Measurements from ENCODE around the gene NUMBL.

Gene NUMBL

GRCh38 chr19:40716031-40716481 lies 25.6 kb upstream of the NUMBL start:
- DNase-seq (ENCODE audit: low spot score), result no peak

GRCh38 chr19:40714441-40715299 lies 24.2 kb upstream of the NUMBL start:
- peak; percentile 96 for DNase-seq (ENCODE audit: low spot score)

GRCh38 chr19:40713939-40714338 lies 23.5 kb upstream of the NUMBL start:
- no peak for DNase-seq (ENCODE audit: low spot score)

- no peak for DNase-seq (ENCODE audit: low spot score)
Measured at GRCh38 chr19:40709817-40710216, 19.4 kb upstream of the NUMBL start.

- DNase-seq (ENCODE audit: low spot score), result no peak
Measured at GRCh38 chr19:40707615-40708014, 17.2 kb upstream of the NUMBL start.

- DNase-seq (ENCODE audit: low spot score), result no peak
Measured at GRCh38 chr19:40705950-40706619, 15.6 kb upstream of the NUMBL start.

GRCh38 chr19:40705362-40705651 lies 14.9 kb upstream of the NUMBL start:
- no peak for DNase-seq (ENCODE audit: low spot score)

- no peak for DNase-seq (ENCODE audit: low spot score)
Measured at GRCh38 chr19:40704491-40705361, 14.3 kb upstream of the NUMBL start.

- DNase-seq (ENCODE audit: low spot score), result no peak
Measured at GRCh38 chr19:40703029-40703755, 12.7 kb upstream of the NUMBL start.

- no peak for DNase-seq (ENCODE audit: low spot score)
Measured at GRCh38 chr19:40702337-40703012, 12.0 kb upstream of the NUMBL start.

GRCh38 chr19:40701758-40702157 lies 11.3 kb upstream of the NUMBL start:
- no peak for DNase-seq (ENCODE audit: low spot score)

GRCh38 chr19:40700083-40700482 lies 9.6 kb upstream of the NUMBL start:
- no peak for DNase-seq (ENCODE audit: low spot score)

GRCh38 chr19:40697007-40697406 lies 6.6 kb upstream of the NUMBL start:
- no peak for DNase-seq (ENCODE audit: low spot score)

GRCh38 chr19:40695881-40696280 lies 5.4 kb upstream of the NUMBL start:
- DNase-seq (ENCODE audit: low spot score), result no peak

- no peak for DNase-seq (ENCODE audit: low spot score)
Measured at GRCh38 chr19:40693896-40694295, 3.4 kb upstream of the NUMBL start.

GRCh38 chr19:40693150-40693788 lies 2.8 kb upstream of the NUMBL start:
- DNase-seq (ENCODE audit: low spot score), result no peak

GRCh38 chr19:40692212-40692551 lies 1.7 kb upstream of the NUMBL start:
- no peak for DNase-seq (ENCODE audit: low spot score)

- DNase-seq (ENCODE audit: low spot score), result no peak
Measured at GRCh38 chr19:40691421-40692211, 1.2 kb upstream of the NUMBL start.

GRCh38 chr19:40690693-40691420 lies 406 bp upstream of the NUMBL start:
- DNase-seq (ENCODE audit: low spot score), result peak; percentile 77

All from pons (tissue), 1 donor.